Endothelial cell of umbilical vein (primary cell): ENCODE data around the gene LRRC4B. TPM values are rescaled to one million over a fixed set of nuclear protein-coding genes. Genes with fewer than 3 reads are reported as not detected.

ENCODE experiments used
- BruUV-seq: library from RNA; stranded (reverse); fragments of 400-500 nt; replicated peaks from 2 replicates; lab custom pipeline; 2021; lab: Mats Ljungman, UMichigan
- CTCF ChIA-PET: fragments of 300-600, 350-600 bp; sonication (Branson Sonifier 250); formaldehyde crosslinking; loops from one replicate; lab custom pipeline; 2021; ENCODE audit warnings: antibody characterized with exemption, inconsistent platforms; lab: Charles Lee
- POLR2A ChIA-PET: fragments of 300-600, 350-600 bp; sonication (Branson Sonifier 250); formaldehyde crosslinking; loops from one replicate; lab custom pipeline; 2021; ENCODE audit warnings: antibody characterized with exemption, inconsistent platforms; lab: Charles Lee
- DNase-seq: peaks from one replicate; pipeline ENCODE4 v3.0.0-alpha.2; 2011; ENCODE audit warnings: low read depth, low spot score
- FAIRE-seq: peaks from 2 replicates; lab custom pipeline; 2011; peaks lifted over from hg19 to GRCh38; lab: Jason Lieb, UNC
- H2AFZ ChIP-seq: 2 replicates; pipeline ENCODE4 v1.6.0; 2012; ENCODE audit warnings: low read depth, low read length, control low read depth, inconsistent platforms
- H3K27ac ChIP-seq: 2 replicates; pipeline ENCODE4 v1.5.1; 2011; ENCODE audit warnings: low read depth, mild to moderate bottlenecking, control low read depth, low read length, moderate library complexity; ENCODE audit not compliant: insufficient read depth
- H3K27me3 ChIP-seq, 2 experiments: 2 replicates each; pipeline versions ENCODE4 v1.6.0 to v1.6.1; 2011; ENCODE audit warnings: low read length in 2 of 2, mixed read lengths in 1 of 2; ENCODE audit not compliant: control insufficient read depth in 2 of 2, insufficient read depth in 2 of 2
- H3K36me3 ChIP-seq, 2 experiments: 2 replicates in 1 of 2; 3 replicates in 1 of 2; pipeline ENCODE4 v1.5.1; 2011; ENCODE audit warnings: low read length in 2 of 2, mild to moderate bottlenecking in 1 of 2, moderate library complexity in 1 of 2; ENCODE audit not compliant: control insufficient read depth in 2 of 2, insufficient read depth in 2 of 2; ENCODE audit errors: extremely low read depth in 1 of 2
- H3K4me1 ChIP-seq: 3 replicates; pipeline ENCODE4 v1.5.1; 2011; ENCODE audit warnings: mild to moderate bottlenecking, low read length; ENCODE audit not compliant: control insufficient read depth, insufficient read depth; ENCODE audit errors: extremely low read depth
- H3K4me2 ChIP-seq: 2 replicates; pipeline ENCODE4 v1.6.1; 2011; ENCODE audit warnings: low read length, control low read depth, mixed read lengths; ENCODE audit not compliant: insufficient read depth
- H3K4me3 ChIP-seq, 3 experiments: fragments of 200-600 bp in 1 of 3; sonication (generic), shearing (Covaris generic) in 1 of 3; replicated peaks in 1 of 3; 2 replicates each; pipeline ENCODE4 v1.5.1; 2011 to 2016; ENCODE audit warnings: control low read depth in 3 of 3, low read length in 3 of 3, mild to moderate bottlenecking in 2 of 3, inconsistent platforms in 1 of 3, low read depth in 1 of 3, moderate library complexity in 1 of 3; ENCODE audit not compliant: insufficient read depth in 1 of 3
- H3K79me2 ChIP-seq: 2 replicates; pipeline ENCODE4 v1.6.0; 2012; ENCODE audit warnings: low read length, inconsistent platforms; ENCODE audit not compliant: control insufficient read depth, insufficient read depth
- H3K9ac ChIP-seq: replicated peaks from 2 replicates; pipeline ENCODE3; 2011; ENCODE audit warnings: low read length, control low read depth; ENCODE audit not compliant: insufficient read depth; ENCODE audit errors: extremely low read depth
- H3K9me1 ChIP-seq: replicated peaks from 3 replicates; pipeline ENCODE4 v1.6.0; 2011; ENCODE audit warnings: mild to moderate bottlenecking, low read length; ENCODE audit not compliant: control insufficient read depth, insufficient read depth; ENCODE audit errors: extremely low read depth
- H3K9me3 ChIP-seq: replicated peaks from 2 replicates; pipeline ENCODE4 v1.5.1; 2012; ENCODE audit warnings: low read length, inconsistent platforms; ENCODE audit not compliant: control insufficient read depth, insufficient read depth
- H4K20me1 ChIP-seq: replicated peaks from 2 replicates; pipeline ENCODE3; 2011; ENCODE audit warnings: mild to moderate bottlenecking, low read length; ENCODE audit not compliant: control insufficient read depth, insufficient read depth; ENCODE audit errors: extremely low read depth
- CTCF ChIP-seq, 2 donors: IDR thresholded peaks; 1 replicate in 1 of 2; 2 replicates in 1 of 2; pipeline ENCODE4 v1.5.1; 2011; ENCODE audit warnings: low read length in 2 of 2, mild to moderate bottlenecking in 2 of 2, moderate library complexity in 2 of 2, control low read depth in 1 of 2, inconsistent platforms in 1 of 2, low read depth in 1 of 2; ENCODE audit not compliant: insufficient read depth in 1 of 2; ENCODE audit errors: extremely low read depth in 1 of 2
- JUN ChIP-seq: IDR thresholded peaks from 2 replicates; pipeline ENCODE4 v1.6.1; 2011; ENCODE audit warnings: borderline replicate concordance, low read depth; ENCODE audit not compliant: insufficient read length, insufficient read depth
- MAX ChIP-seq: IDR thresholded peaks from 2 replicates; pipeline ENCODE4 v1.6.1; 2011; ENCODE audit not compliant: insufficient read depth, insufficient read length
- MYC ChIP-seq: IDR thresholded peaks from one replicate; pipeline ENCODE4 v1.6.1; 2011; ENCODE audit warnings: mild to moderate bottlenecking, low read depth, low read length
- POLR2AphosphoS5 ChIP-seq: IDR thresholded peaks from 2 replicates; pipeline ENCODE4 v1.6.1; 2012; ENCODE audit warnings: low read depth, mild to moderate bottlenecking, control low read depth, low read length, moderate library complexity; ENCODE audit not compliant: insufficient read depth
- dilution Hi-C: fragments of 300-500 bp; cut with MboI; formaldehyde crosslinking; loops from one replicate; pipeline ENCODE4 v1.15.0; 2019; ENCODE audit warnings: low sequenced_read_pairs; ENCODE audit not compliant: extremely low pct_ligation_motif_present
- intact Hi-C: fragments of 100-400 bp; cut with micrococcal nuclease; formaldehyde crosslinking; loops from one replicate; pipeline ENCODE4 v1.10.0; 2022
- polyA plus RNA-seq, 4 experiments: library from polyadenylated mRNA; depleted of rRNA in 3 of 4; stranded (reverse) in 3 of 4; unstranded in 1 of 4; fragments of >200 nt; gene quantifications; 2 replicates each; pipeline versions ENCODE4 v1.2.1 to v1.2.3, GENCODE V29; 2011 to 2012; ENCODE audit warnings: missing spikeins in 1 of 4
- total RNA-seq: library from RNA; stranded (reverse); gene quantifications from 2 replicates; pipeline ENCODE4 v1.2.3, GENCODE V29; 2021

LRRC4B gene
- total and polyA plus RNA-seq, 2 donors (not counting 3 experiments of a cell fraction or from before 2014, with no cell fraction given) = 0.08 TPM; not detected in 1

GRCh38 chr19:50537769-50538230 is 30.4 kb downstream of the LRRC4B start:
- CTCF ChIA-PET = interaction anchor here (0.6 to 11.4 kb wide), 39 partner anchors 9 to 556 kb away, joined by 3 to 136 read pairs (median 4); partner anchors contain the start of genes C19orf81, CLEC11A and JOSD2
- Histone ChIP-seq H3K9me3 (no peaks in the 10 kb centered on the region), H3K4me1 (no peaks in the 10 kb centered on the region), H3K36me3 (no peaks in the 10 kb centered on the region), H2AFZ (no peak overlapping the region), H3K9ac (no peak overlapping the region), H3K79me2 (no peaks in the 10 kb centered on the region), H3K4me3 (no peak overlapping the region), H3K9me1 (no peaks in the 10 kb centered on the region), H3K4me2 (no peak overlapping the region), H4K20me1 (no peaks in the 10 kb centered on the region), H3K27me3 (peaks cover 0 to 2% of the 10 kb centered on the region in 2 experiments), H3K27ac (no peak overlapping the region)
- peak; percentile 84 for FAIRE-seq
- BruUV-seq = no TSS peak
- intact Hi-C loops = loop anchor here (1.0 to 2.0 kb wide), 6 partner anchors 19 to 385 kb away; no protein-coding TSS in a partner anchor
- dilution Hi-C loops = no loop called here
- TF ChIP-seq MYC = no peak
- no peak for TF ChIP-seq MAX
- TF ChIP-seq POLR2AphosphoS5 = no peak
- TF ChIP-seq CTCF (IDR thresholded peaks at IDR 0.05; ENCODE audit: extremely low read depth in 1 of 2, insufficient read depth in 1 of 2, low read depth in 1 of 2, low read length in 2 of 2) = peak; percentile 93 to 97
- POLR2A ChIA-PET = no interaction called here
- peak; percentile 83 for DNase-seq

GRCh38 chr19:50537306-50537685 is 30.9 kb downstream of the LRRC4B start:
- no peaks in the 10 kb centered on the region for H3K4me1 ChIP-seq
- H3K36me3 ChIP-seq = no peaks in the 10 kb centered on the region
- H4K20me1 ChIP-seq = no peaks in the 10 kb centered on the region
- intact Hi-C loops = loop anchor here (1.0 to 2.0 kb wide), 6 partner anchors 19 to 385 kb away; no protein-coding TSS in a partner anchor
- no peak for FAIRE-seq
- dilution Hi-C loops = no loop called here
- no peak overlapping the region for H3K4me3 ChIP-seq
- no peak overlapping the region for H3K27ac ChIP-seq
- TF ChIP-seq JUN = no peak
- no peak for TF ChIP-seq MYC
- TF ChIP-seq POLR2AphosphoS5 = no peak
- TF ChIP-seq MAX = no peak
- CTCF ChIA-PET = interaction anchor here (0.6 to 11.4 kb wide), 35 partner anchors 8 to 556 kb away, joined by 3 to 136 read pairs (median 4); partner anchors contain the start of genes C19orf81 and JOSD2
- no peaks in the 10 kb centered on the region for H3K9me1 ChIP-seq
- no peak for DNase-seq
- H3K27me3 ChIP-seq = peaks cover 0 to 2% of the 10 kb centered on the region in 2 experiments
- H2AFZ ChIP-seq = no peak overlapping the region
- BruUV-seq = no TSS peak
- no peaks in the 10 kb centered on the region for H3K9me3 ChIP-seq
- no peak overlapping the region for H3K9ac ChIP-seq
- POLR2A ChIA-PET = no interaction called here
- no peaks in the 10 kb centered on the region for H3K79me2 ChIP-seq
- H3K4me2 ChIP-seq = no peak overlapping the region
